CD8-positive, alpha-beta memory T cell (primary cell): ENCODE data around the gene CPNE9. TPM values are rescaled to one million over a fixed set of nuclear protein-coding genes. Genes with fewer than 3 reads are reported as not detected.

Experiments
- CTCF ChIA-PET: fragments of 350-600 bp; sonication (Branson Sonifier 250); formaldehyde crosslinking; loops from one replicate; lab custom pipeline; 2021; ENCODE audit warnings: antibody characterized with exemption; lab: Charles Lee
- POLR2A ChIA-PET: fragments of 350-600 bp; sonication (Branson Sonifier 250); formaldehyde crosslinking; loops from one replicate; lab custom pipeline; 2021; ENCODE audit warnings: antibody characterized with exemption; lab: Charles Lee
- DNase-seq, 5 donors: peaks; one replicate each; pipeline versions ENCODE4 v3.0.0 to v3.0.0-alpha.2; 2020 to 2022; ENCODE audit warnings: mixed read lengths in 1 of 5
- H3K27ac ChIP-seq: one replicate; pipeline ENCODE4 v1.7.0; 2013; ENCODE audit warnings: low read depth, mild to moderate bottlenecking, low read length, moderate library complexity
- H3K27me3 ChIP-seq: 2 replicates; pipeline ENCODE4 v1.7.0; 2013; ENCODE audit warnings: low read length, mild to moderate bottlenecking; ENCODE audit not compliant: insufficient read depth, poor library complexity, severe bottlenecking
- H3K36me3 ChIP-seq: 2 replicates; pipeline ENCODE4 v1.7.0; 2013; ENCODE audit warnings: mild to moderate bottlenecking, low read length, moderate library complexity; ENCODE audit not compliant: insufficient read depth
- H3K4me1 ChIP-seq: 2 replicates; pipeline ENCODE4 v1.7.0; 2013; ENCODE audit warnings: mild to moderate bottlenecking, low read length, moderate library complexity; ENCODE audit not compliant: insufficient read depth
- H3K4me3 ChIP-seq: 2 replicates; pipeline ENCODE4 v1.7.0; 2013; ENCODE audit warnings: mild to moderate bottlenecking, low read length
- H3K9me3 ChIP-seq: 2 replicates; pipeline ENCODE4 v1.7.0; 2013; ENCODE audit warnings: mild to moderate bottlenecking, low read length
- H3K27ac Mint-ChIP-seq, 8 donors: one replicate each; pipeline ENCODE4 v1.8.0; 2020 to 2021; ENCODE audit warnings: mixed read lengths in 8 of 8, mild to moderate bottlenecking in 6 of 8, inconsistent platforms in 3 of 8, moderate library complexity in 3 of 8
- H3K27me3 Mint-ChIP-seq, 2 donors: one replicate each; pipeline ENCODE4 v1.8.0; 2020 to 2021; ENCODE audit warnings: mixed read lengths in 2 of 2, mild to moderate bottlenecking in 1 of 2, moderate library complexity in 1 of 2
- H3K36me3 Mint-ChIP-seq, 3 donors: one replicate each; pipeline ENCODE4 v1.8.0; 2020 to 2021; ENCODE audit warnings: mixed read lengths in 3 of 3, inconsistent platforms in 1 of 3, mild to moderate bottlenecking in 1 of 3
- H3K4me1 Mint-ChIP-seq, 3 donors: one replicate each; pipeline ENCODE4 v1.8.0; 2020 to 2021; ENCODE audit warnings: mixed read lengths in 3 of 3, inconsistent platforms in 1 of 3, mild to moderate bottlenecking in 1 of 3
- H3K4me3 Mint-ChIP-seq, 7 donors: one replicate each; pipeline ENCODE4 v1.8.0; 2020 to 2021; ENCODE audit warnings: mixed read lengths in 7 of 7, mild to moderate bottlenecking in 6 of 7, moderate library complexity in 4 of 7, inconsistent platforms in 2 of 7
- H3K9me3 Mint-ChIP-seq, 5 donors: one replicate each; pipeline ENCODE4 v1.8.0; 2020 to 2022; ENCODE audit warnings: mixed read lengths in 5 of 5, mild to moderate bottlenecking in 3 of 5, moderate library complexity in 2 of 5, inconsistent platforms in 1 of 5
- polyA plus RNA-seq: library from polyadenylated mRNA; unstranded; fragments of 300-500 nt; fragmentation: Illumina TruSeq; gene quantifications from one replicate; pipeline ENCODE4 v1.2.3, GENCODE V29; 2021
- total RNA-seq, 2 experiments: library from RNA; stranded (reverse); gene quantifications; one replicate each; pipeline ENCODE4 v1.2.3, GENCODE V29; 2021

Gene CPNE9
- total and polyA plus RNA-seq, 3 experiments from 2014 or later: 0.16 TPM; not detected in 2

GRCh38 chr3:9750556-9751411 lies 47.2 kb downstream of the CPNE9 start:
- H3K27ac Mint-ChIP-seq: peak overlapping the region; percentile 40 to 98 (median 91)
- Histone ChIP-seq H3K4me1 (peaks cover 33% of the 10 kb centered on the region), H3K36me3 (peaks cover 16% of the 10 kb centered on the region), H3K9me3 (no peaks in the 10 kb centered on the region), H3K27ac (peak overlapping the region; percentile 76), H3K27me3 (no peaks in the 10 kb centered on the region), H3K4me3 (peak overlapping the region; percentile 95)
- peaks cover 0 to 4% of the 10 kb centered on the region in 2 donors for H3K27me3 Mint-ChIP-seq
- peak overlapping the region; percentile 91 to 97 (median 94) for H3K4me3 Mint-ChIP-seq
- DNase-seq: no peak
- peaks cover 0 to 2% (median 0%) of the 10 kb centered on the region in 5 donors for H3K9me3 Mint-ChIP-seq
- ChIA-PET CTCF (interaction anchor here (0.6 to 1.9 kb wide), 5 partner anchors 18 to 89 kb away, joined by 3 to 5 read pairs (median 4); partner anchors contain the start of genes ARPC4 and TADA3), POLR2A (interaction anchor here (1.2 to 2.5 kb wide), 3 partner anchors 19 to 93 kb away, joined by 4 to 23 read pairs (median 5); partner anchors contain the start of genes ARPC4, BRPF1 and RPUSD3)
- H3K4me1 Mint-ChIP-seq: peaks cover 39 to 58% (median 49%) of the 10 kb centered on the region in 3 donors
- peaks cover 0 to 78% (median 10%) of the 10 kb centered on the region in 3 donors for H3K36me3 Mint-ChIP-seq

GRCh38 chr3:9754678-9755077 lies 51.0 kb downstream of the CPNE9 start:
- Histone ChIP-seq H3K4me3 (no peak overlapping the region), H3K27ac (no peak overlapping the region), H3K9me3 (no peaks in the 10 kb centered on the region), H3K27me3 (no peaks in the 10 kb centered on the region), H3K36me3 (peaks cover 16% of the 10 kb centered on the region), H3K4me1 (peaks cover 28% of the 10 kb centered on the region)
- Mint-ChIP-seq H3K4me1 (peaks cover 32 to 46% (median 41%) of the 10 kb centered on the region in 3 donors), H3K27me3 (peaks cover 0 to 3% of the 10 kb centered on the region in 2 donors), H3K4me3 (peak overlapping the region in 1 of 7 donors; percentile 52), H3K27ac (peak overlapping the region in 2 of 8 donors; percentile 32 to 77), H3K36me3 (peaks cover 12 to 77% (median 14%) of the 10 kb centered on the region in 3 donors), H3K9me3 (peaks cover 0 to 2% (median 0%) of the 10 kb centered on the region in 5 donors)
- DNase-seq: no peak
- CTCF ChIA-PET: no interaction called here
- POLR2A ChIA-PET: interaction anchor here (1.3 kb wide), 1 partner anchor 23 kb away, joined by 5 read pairs; the partner anchor contains the start of gene BRPF1

- Histone ChIP-seq H3K36me3 (peaks cover 16% of the 10 kb centered on the region), H3K4me3 (no peak overlapping the region), H3K4me1 (peaks cover 9% of the 10 kb centered on the region), H3K27ac (no peak overlapping the region), H3K9me3 (no peaks in the 10 kb centered on the region), H3K27me3 (no peaks in the 10 kb centered on the region)
- DNase-seq: no peak
- H3K4me3 Mint-ChIP-seq: no peak overlapping the region
- H3K27me3 Mint-ChIP-seq: no peaks in the 10 kb centered on the region
- H3K4me1 Mint-ChIP-seq: peaks cover 8 to 19% (median 16%) of the 10 kb centered on the region in 3 donors
- peaks cover 16 to 64% (median 17%) of the 10 kb centered on the region in 3 donors for H3K36me3 Mint-ChIP-seq
- ChIA-PET CTCF (no interaction called here), POLR2A (interaction anchor here (0.5 kb wide), 1 partner anchor 80 kb away, joined by 5 read pairs; no protein-coding TSS in a partner anchor)
- no peak overlapping the region for H3K27ac Mint-ChIP-seq
- no peaks in the 10 kb centered on the region for H3K9me3 Mint-ChIP-seq
Measured at GRCh38 chr3:9757427-9757826, 53.8 kb downstream of the CPNE9 start.

- POLR2A ChIA-PET: no interaction called here
- H3K4me1 Mint-ChIP-seq: no peaks in the 10 kb centered on the region
- peaks cover 16 to 40% (median 16%) of the 10 kb centered on the region in 3 donors for H3K36me3 Mint-ChIP-seq
Measured at GRCh38 chr3:9760779-9761505, 57.3 kb downstream of the CPNE9 start.

GRCh38 chr3:9761919-9762318 lies 58.3 kb downstream of the CPNE9 start:
- no peak overlapping the region for H3K27ac ChIP-seq
- peaks cover 0 to 3% (median 0%) of the 10 kb centered on the region in 3 donors for H3K4me1 Mint-ChIP-seq
- no peaks in the 10 kb centered on the region for H3K9me3 Mint-ChIP-seq
- H3K4me1 ChIP-seq: no peaks in the 10 kb centered on the region
- ChIA-PET POLR2A (no interaction called here), CTCF (no interaction called here)
- H3K4me3 ChIP-seq: no peak overlapping the region
- H3K36me3 ChIP-seq: peaks cover 8% of the 10 kb centered on the region
- H3K36me3 Mint-ChIP-seq: peaks cover 16 to 31% (median 16%) of the 10 kb centered on the region in 3 donors
- H3K9me3 ChIP-seq: no peaks in the 10 kb centered on the region
- DNase-seq: no peak
- H3K27me3 ChIP-seq: no peaks in the 10 kb centered on the region
- H3K4me3 Mint-ChIP-seq: no peak overlapping the region
- no peaks in the 10 kb centered on the region for H3K27me3 Mint-ChIP-seq
- peak overlapping the region in 1 of 8 donors; percentile 84 for H3K27ac Mint-ChIP-seq

More at GRCh38 chr3:9760779-9761505, 57.3 kb downstream of the CPNE9 start:
- DNase-seq: no peak
- Histone ChIP-seq H3K4me3 (no peak overlapping the region), H3K36me3 (peaks cover 16% of the 10 kb centered on the region), H3K27me3 (no peaks in the 10 kb centered on the region), H3K4me1 (no peaks in the 10 kb centered on the region), H3K9me3 (no peaks in the 10 kb centered on the region), H3K27ac (no peak overlapping the region)
- no peaks in the 10 kb centered on the region for H3K27me3 Mint-ChIP-seq
- H3K27ac Mint-ChIP-seq: peak overlapping the region in 2 of 8 donors; percentile 25 to 90
- H3K9me3 Mint-ChIP-seq: no peaks in the 10 kb centered on the region
- no peak overlapping the region for H3K4me3 Mint-ChIP-seq
- CTCF ChIA-PET: no interaction called here

- ChIA-PET POLR2A (no interaction called here), CTCF (no interaction called here)
- Mint-ChIP-seq H3K4me3 (peak overlapping the region in 1 of 7 donors; percentile 48), H3K27me3 (no peaks in the 10 kb centered on the region), H3K27ac (peak overlapping the region in 1 of 8 donors; percentile 75), H3K36me3 (peaks cover 16 to 23% (median 16%) of the 10 kb centered on the region in 3 donors), H3K9me3 (no peaks in the 10 kb centered on the region), H3K4me1 (peaks cover 3 to 11% (median 7%) of the 10 kb centered on the region in 3 donors)
- no peaks in the 10 kb centered on the region for H3K27me3 ChIP-seq
- no peak for DNase-seq
- no peak overlapping the region for H3K4me3 ChIP-seq
- H3K36me3 ChIP-seq: peaks cover 5% of the 10 kb centered on the region
- H3K27ac ChIP-seq: no peak overlapping the region
- H3K9me3 ChIP-seq: no peaks in the 10 kb centered on the region
- no peaks in the 10 kb centered on the region for H3K4me1 ChIP-seq
Measured at GRCh38 chr3:9762871-9763270, 59.2 kb downstream of the CPNE9 start.

GRCh38 chr3:9765865-9766264 lies 62.2 kb downstream of the CPNE9 start:
- H3K9me3 Mint-ChIP-seq: no peaks in the 10 kb centered on the region

More at GRCh38 chr3:9765865-9766264, 62.2 kb downstream of the CPNE9 start:
- Histone ChIP-seq H3K36me3 (no peaks in the 10 kb centered on the region), H3K4me3 (no peak overlapping the region), H3K27me3 (no peaks in the 10 kb centered on the region), H3K27ac (no peak overlapping the region), H3K9me3 (no peaks in the 10 kb centered on the region), H3K4me1 (peaks cover 8% of the 10 kb centered on the region)
- Mint-ChIP-seq H3K36me3 (peaks cover 0 to 3% (median 2%) of the 10 kb centered on the region in 3 donors), H3K4me3 (no peak overlapping the region), H3K4me1 (peaks cover 15 to 32% (median 16%) of the 10 kb centered on the region in 3 donors), H3K27me3 (peaks cover 0 to 4% of the 10 kb centered on the region in 2 donors), H3K27ac (peak overlapping the region in 1 of 8 donors; percentile 88)
- CTCF ChIA-PET: no interaction called here
- no peak for DNase-seq
- POLR2A ChIA-PET: no interaction called here
